Pulmonary artery endothelial cell (primary cell): ENCODE results near the gene COL2A1. TPM values are rescaled to one million over a fixed set of nuclear protein-coding genes. Genes with fewer than 3 reads are reported as not detected.

Source experiments
- DNase-seq: peaks from one replicate; pipeline ENCODE4 v3.0.0-alpha.2; 2011; ENCODE audit warnings: low read depth, low spot score
- total RNA-seq: library from RNA; depleted of rRNA; stranded (reverse); fragments of >200 nt; gene quantifications from 2 replicates; pipeline ENCODE4 v1.2.3, GENCODE V29; 2014

Gene COL2A1
- total RNA-seq, 1 donor from 2014 or later, result not detected

- no peak for DNase-seq
Measured at GRCh38 chr12:48030173-48030650, 25.9 kb upstream of the COL2A1 start.

DNA sequence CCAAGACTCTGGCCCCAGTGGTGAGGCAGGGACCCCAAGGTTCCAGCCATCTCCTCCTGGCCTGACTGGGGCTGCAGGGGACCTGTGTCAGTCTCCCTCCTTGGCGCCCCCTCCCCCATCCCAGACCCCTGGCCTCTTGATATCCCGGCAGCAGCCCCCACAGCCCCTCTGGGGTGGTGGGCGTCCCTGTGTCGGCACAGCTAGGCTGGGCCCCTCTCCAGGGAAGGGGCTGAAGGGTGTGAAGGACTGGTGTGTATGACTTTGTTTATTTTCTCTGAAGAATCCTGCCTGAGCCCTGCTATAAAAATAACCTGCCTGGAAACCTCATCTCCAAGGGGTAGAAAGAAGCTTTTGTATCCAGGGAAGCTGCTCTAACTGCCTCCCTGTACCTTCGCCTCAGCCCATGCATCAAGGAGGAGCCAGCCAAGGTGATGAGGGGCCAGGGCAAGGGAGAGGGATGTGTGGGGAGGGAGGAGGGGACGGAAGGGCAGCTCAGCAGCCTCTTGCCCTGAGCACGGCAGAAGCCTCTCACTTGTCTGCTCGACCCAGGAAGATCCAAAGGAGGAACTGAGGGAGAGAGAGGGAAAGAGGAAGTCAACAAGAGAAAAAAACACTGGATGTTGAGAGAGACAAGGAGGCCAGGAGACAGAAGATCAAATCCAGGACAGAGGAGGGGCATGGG lies 25.4 kb upstream of the COL2A1 start:
- no peak for DNase-seq

GRCh38 chr12:48028541-48029431 lies 24.5 kb upstream of the COL2A1 start:
- DNase-seq, result no peak

- no peak for DNase-seq
Measured at GRCh38 chr12:48027183-48028002, 23.1 kb upstream of the COL2A1 start.

DNA sequence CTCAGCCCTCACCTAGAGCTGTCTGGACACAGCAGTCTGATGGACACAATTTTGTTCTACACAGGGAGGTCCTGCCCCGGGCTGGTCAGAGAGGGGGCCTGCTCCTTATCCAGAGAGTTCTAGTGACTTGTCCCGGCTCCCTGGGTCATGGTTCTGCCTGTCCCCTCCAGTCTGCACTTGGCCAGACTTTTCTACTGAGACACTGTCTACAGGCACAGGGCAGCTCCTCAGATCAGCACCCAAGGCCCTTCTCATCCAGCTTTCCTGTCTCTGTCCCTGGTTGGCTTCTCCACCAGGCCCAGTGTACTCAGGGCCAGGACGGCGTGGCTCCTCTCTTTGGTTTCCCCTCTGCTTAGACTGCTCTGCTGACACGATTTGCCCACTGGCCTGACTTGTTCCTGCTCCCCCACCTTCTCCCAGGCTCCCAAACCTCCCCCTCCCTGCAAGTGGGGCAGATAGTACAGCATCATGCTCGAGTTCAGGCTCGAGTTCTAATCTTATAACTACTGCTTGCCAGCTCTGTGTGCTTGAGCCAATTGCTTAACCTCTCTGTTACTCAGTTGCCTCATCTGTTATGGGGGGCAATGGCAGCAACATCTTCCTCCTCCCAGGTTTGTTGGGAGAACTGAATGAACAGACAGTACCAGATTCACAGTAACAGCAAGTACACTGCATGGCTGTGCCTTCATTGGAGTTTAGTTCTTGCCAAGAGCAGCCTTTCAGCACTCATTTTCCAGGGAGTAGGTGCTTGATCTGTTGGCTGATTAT lies 22.0 kb upstream of the COL2A1 start:
- no peak for DNase-seq

- DNase-seq, result no peak
Measured at GRCh38 chr12:48025281-48025680, 21.0 kb upstream of the COL2A1 start.

DNA sequence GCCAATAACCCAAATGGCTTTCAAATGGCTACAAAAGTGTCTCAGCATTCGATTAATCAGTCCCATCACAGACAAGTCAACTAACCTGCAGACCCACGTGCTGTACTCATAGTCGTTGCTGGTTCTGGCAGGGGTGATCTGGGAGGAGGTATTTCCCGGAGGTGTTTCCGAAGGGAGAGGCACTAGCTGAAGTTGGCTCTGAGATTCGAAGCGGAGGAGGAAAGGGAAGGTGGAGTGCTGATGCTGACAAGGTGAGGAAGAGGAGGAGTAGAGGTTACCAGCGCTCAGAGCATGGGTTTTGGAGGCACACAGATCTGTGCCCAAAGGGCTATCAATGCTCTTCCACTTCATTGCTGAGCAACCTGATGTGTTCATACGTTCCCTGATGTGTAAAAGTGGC lies 20.5 kb upstream of the COL2A1 start:
- no peak for DNase-seq

- DNase-seq, result no peak
Measured at GRCh38 chr12:48023386-48023785, 19.1 kb upstream of the COL2A1 start.

GRCh38 chr12:48022676-48023385 lies 18.6 kb upstream of the COL2A1 start:
- DNase-seq, result no peak

DNA sequence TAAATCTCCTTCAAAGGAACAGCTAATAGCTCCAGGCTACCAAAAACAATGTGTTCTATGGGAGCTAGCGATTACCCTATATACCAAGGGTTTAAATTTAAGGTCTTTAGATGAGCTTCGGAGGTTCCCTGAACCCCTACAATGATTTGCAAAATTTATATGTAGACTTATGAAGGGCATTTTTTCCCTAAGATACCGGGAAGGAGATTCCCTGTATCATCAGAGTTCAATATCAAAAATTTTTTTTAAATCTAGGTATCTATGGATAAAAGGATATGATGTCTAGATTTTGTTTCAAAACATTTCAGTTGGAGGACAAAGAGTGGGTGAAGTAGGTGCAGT lies 17.9 kb upstream of the COL2A1 start:
- DNase-seq, result no peak

GRCh38 chr12:48021485-48022179 lies 17.4 kb upstream of the COL2A1 start:
- no peak for DNase-seq

GRCh38 chr12:48019639-48020265 lies 15.5 kb upstream of the COL2A1 start:
- no peak for DNase-seq

DNA sequence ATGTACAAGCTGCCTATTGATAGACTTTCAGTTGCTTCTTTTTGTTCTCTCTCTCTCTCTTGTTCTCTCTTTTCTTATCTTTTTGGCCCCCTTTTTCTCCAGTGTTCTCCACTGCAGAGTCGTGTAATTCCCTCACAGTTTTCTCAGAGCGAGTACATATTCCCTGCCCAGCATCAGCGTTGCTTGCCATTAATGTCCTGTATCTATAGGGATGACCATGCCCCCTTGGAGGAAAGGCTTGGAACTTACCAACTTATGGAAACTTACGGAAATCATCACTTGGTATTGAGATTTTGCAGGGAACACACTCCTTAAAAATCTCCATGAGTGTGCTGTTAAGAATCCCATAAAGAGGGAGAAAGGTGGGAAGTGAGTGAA lies 14.3 kb upstream of the COL2A1 start:
- DNase-seq, result no peak

DNA sequence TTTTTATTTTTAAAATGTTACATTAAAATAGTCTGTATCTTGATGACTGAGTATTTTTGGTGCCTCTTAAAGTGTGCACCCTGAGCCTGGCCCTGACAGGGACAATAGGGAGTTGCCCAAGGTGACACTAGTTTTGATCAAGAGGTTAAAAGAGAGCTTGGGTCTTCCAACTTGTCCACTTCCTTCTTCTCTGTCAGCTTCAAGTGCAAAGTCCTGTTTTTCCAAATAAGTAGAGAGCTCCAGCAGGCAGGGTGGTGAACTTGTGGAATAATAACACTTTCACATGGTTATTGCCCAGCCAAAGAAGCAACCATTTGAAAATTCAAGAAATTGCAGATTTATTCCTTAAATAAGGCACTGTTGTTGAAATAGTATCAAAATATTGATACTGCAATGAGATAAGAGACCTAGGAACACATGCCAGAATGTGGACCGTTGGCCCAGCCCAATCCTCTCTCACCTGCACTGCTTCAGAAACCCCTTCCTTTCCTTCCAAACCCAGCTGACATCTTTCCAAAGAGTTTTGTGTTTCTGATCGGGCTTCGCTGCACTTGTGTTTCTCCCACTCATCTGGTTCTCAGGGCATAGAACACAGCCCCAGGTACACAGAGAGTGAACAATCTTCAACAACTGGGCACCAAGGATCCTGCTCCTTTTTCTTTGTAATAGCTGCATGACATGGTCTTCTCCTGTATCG lies 13.8 kb upstream of the COL2A1 start:
- DNase-seq, result no peak

DNA sequence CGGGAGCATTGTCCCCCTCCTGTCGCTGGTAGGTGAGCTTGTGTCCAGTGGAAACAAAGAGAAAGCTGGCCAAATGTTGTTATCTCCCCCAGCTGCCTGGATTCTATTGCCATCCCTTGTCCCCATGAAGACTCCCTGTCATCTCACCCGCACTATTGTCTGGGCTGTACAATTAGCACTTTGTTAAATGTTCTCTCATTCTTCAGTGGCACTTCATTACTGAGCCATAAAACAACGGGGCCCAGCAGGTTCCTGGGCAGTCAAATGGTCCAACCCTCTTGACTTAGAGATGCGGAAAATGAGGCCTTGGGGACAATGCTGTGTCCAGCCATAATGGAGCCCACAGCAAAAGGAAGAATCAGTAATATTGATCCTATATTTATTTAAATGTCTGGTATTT lies 13.2 kb upstream of the COL2A1 start:
- DNase-seq, result no peak

DNA sequence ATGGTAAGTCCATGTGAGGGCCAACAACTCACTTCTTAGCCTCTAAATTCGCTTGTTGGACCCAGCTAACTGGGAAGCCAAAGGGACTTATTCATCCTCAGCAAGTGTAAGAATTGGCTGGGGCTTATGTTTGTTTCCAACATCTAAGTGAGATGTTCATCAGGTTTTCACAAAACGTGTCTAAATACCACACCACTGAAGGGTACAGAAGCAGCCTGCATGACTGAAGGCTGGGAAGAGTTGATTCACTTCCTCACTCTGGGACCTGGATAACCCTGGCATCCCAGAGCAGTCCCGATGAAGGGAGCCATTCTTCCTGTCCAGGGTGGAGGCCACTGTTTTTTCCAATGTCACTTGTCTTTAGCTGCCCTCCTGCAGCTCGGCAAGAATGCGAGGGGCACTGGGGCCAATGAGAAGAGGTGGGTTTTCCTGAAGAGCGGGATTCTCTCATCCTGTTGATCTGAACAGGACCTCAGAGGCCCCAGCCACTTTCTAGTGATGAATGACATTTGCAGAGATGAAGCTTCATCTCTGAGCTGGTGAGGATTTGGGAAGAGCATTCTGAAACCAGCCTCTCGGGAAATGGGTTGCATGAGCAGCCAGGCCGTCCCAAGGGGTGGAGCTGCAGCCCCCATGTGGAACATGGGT lies 12.2 kb upstream of the COL2A1 start:
- no peak for DNase-seq

GRCh38 chr12:48015954-48016353 lies 11.7 kb upstream of the COL2A1 start:
- no peak for DNase-seq

- no peak for DNase-seq
Measured at GRCh38 chr12:48015129-48015528, 10.9 kb upstream of the COL2A1 start.
